NCI-H1092 (cell line): ENCODE data around the gene ASB13.
"Not testable (repeated sequence)": the region's sequence is repeated elsewhere in the genome, so short reads cannot be mapped to it uniquely, and the experiment has no call there.

ENCODE experiments used
- DNase-seq: peaks from one replicate; lab custom pipeline; 2025; lab: John Stamatoyannopoulos, UW

ASB13 gene

DNA sequence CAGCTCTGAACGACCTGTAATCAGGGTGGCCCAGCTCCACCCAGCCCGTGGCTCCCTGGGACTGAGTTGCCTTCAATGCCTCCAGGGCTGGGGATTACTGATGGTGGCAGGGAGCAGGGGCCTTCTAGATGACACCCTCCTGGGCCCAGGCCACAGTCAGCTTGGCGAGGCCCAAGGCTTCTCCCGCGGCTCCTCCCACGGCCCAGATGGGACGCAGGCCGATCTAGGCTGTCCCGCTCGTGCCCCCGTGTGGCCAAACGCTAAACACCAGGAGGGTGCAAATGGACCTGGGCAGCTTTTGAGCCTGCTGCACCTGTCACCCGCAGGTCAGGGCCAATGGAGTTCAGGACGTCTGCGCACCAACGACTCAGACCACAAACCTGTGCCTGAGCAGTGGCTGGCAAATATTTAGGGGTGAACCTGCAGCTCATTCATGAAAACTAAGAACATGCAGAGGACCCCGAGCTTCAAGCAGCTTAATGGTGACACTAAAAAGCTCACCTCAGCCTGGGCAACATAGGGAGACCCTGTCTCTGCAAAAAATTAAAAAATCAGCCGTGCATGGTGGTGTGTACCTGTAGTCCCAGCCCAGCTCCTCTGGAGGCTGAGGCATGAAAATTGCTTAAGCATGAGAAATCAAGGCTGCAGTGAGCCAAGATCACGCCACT is 43.2 kb downstream of the ASB13 start:
- DNase-seq: peak; percentile 48

DNA sequence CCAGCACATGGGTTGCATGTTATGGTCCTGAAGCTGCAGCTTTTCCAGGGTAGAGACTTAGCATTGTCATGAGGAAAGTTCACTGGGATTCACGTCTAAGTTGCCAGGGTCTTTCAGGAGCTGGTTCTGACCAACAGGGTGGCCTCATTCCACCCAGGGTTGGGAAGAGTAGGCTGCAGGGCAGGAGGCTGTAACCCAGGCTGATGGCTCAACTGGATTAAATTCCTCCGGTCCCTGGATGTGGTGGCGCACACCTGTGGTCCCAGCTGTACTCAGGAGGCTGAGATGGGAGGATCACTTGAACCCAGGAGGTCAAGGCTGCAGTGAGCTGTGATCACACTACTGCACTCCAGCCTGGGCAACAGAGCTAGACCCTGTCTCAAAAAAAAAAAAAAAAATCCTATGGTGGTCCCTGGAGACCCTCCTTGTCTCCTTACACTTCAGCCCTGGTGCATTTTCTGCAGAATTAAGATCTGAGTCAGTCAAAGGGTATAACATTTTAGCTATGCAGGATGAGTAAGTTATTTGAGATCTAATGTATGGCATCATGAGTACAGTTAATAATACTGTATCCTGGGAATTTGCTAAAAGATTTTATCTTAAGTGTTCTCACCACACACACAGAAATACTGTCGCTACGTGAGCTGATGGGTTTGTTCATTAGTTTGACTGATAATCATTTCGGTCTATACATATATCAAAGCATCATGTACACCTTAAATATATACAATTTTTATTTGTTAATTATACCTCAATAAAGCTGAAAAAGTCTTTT is 44.0 kb downstream of the ASB13 start:
- DNase-seq: no peak

DNA sequence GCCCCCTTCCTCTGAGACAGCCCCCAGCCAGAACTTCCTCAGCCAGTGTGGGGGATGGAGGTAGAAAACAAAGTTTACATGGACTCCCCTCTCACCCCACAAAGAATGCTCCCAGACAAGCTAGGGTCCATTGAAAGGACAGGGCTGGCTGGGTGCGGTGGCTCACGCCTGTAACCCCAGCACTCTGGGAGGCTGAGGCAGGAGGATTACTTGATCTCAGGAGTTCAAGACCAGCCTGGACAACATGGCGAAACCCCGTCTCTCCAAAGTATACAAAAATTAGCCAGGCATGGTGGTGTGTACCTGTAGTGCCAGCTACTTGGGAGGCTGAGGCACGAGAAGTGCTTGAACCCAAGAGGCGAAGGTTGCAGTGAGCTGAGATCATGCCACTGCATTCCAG is 45.0 kb downstream of the ASB13 start:
- not testable (repeated sequence) for DNase-seq

DNA sequence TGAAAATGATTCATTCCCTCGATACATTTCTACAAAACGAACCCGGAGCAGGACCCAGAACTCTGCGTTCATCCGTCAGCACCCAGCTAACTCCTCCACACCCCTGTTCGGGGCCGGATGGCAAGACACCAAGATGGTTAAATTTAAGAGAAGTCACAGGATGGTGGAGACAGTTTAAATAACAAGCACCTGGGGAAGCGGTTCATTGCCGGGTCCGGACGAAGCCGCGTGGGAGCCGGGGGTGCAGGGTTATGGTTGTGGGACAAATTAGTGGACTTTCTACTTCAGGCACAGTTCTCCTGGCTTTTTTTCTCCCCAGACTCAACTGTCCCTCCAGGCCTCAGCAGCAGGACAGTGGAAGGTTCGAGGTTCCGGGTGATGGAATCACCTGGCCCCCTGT is 45.4 kb downstream of the ASB13 start:
- DNase-seq: no peak

DNA sequence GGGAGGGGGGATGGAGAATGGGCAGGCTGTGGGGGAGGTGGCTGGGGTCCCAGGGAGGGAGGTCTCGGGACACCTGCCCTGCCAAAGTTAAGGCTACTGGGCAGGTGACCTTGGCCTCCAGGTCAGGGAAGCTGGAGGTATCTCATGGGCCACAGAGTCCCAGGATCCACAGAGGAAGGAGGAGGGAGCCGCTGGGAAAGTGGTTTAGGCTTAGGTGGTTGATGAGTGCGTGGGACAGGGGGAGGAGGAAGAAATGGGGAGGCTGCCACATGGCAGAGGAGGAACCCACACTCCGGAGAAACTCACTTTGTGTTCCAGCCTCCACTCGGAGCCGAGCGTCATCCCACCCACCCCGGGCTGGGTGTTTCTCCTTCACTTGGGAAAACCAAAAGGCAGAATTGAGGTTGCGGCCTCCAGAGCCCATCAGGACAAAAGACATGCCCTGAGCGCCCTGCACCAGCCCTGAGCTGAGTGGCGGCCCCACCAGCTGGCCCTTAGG is 46.1 kb downstream of the ASB13 start:
- DNase-seq: no peak

DNA sequence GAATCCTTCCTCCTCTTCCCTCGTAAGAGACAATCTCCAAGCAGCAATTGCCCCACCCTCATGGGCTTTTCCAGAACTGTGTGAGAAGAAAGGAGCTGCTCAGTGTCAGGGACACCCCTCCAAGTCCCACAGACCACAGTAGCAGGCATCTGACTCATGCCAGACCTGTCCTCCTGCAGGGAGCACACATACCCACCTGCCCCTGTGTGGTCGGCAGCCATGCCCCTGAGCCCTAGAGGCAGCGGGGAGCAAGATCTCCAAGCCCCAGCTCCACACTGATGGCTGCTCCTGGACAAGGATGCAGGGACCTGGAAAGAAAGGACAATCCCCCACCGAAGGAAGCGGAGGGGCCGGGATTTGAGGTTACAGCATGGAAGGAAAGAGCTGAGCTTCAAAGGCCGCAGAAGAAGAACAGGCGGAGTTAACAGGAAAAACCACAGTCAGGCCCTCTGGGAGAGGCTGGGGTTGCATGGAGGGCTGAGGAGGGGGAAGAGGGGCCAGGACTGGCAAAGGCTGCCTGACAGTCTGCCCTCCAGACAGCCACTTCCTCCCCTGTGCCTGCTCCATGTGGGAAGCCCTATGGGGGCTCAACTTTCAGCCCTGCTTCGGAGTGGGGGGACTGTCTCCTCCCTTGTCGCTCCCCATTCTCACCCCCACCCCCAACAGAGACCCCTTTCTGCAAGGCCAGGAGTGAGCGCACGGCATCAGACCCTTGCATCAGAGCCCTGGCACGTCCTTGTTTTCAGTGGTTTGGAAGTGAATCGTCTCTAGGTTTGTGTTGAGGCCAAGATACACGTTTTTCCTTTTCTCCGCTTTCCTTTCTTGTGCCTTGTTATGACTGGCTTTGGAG is 46.8 kb downstream of the ASB13 start:
- DNase-seq: no peak

DNA sequence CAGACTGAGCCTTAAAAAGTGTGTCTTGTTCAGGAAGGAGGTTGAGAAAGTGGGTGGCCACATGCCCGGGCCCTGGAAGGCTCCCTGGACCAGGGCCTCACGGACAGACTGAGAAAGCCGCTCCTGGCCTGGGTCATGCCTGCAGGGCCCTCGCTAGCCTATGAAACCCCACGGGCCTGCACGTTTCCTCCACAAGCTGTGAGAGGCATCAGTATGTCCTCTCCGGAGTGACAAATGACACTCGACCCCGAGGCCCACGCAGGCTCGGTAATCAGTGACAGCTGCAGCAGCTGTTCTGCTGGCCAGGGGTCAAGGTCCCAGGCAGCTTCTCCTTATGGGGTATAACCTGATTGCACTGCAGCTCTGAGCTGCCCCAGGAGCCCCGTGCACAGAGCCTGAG is 47.6 kb downstream of the ASB13 start:
- no peak for DNase-seq

DNA sequence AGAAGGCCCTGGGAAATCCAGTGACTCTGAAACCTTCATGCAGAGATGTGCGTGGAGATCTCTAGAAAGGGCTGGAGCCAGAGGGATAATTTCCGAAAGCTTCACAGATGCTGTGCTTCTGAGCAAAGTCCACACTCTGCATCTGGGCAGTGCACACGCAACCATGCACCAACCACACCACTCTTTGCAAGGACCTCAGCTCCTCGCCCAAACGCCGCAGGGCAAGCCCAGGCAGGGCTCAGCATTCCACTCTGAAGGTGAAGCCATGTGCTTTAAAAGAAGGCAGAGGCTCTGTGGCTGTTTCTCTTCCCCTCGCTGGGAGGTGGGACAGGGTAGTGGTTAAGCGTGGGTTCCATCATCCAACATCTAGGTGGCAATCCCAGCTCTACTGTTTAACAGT is 48.4 kb downstream of the ASB13 start:
- DNase-seq: no peak

DNA sequence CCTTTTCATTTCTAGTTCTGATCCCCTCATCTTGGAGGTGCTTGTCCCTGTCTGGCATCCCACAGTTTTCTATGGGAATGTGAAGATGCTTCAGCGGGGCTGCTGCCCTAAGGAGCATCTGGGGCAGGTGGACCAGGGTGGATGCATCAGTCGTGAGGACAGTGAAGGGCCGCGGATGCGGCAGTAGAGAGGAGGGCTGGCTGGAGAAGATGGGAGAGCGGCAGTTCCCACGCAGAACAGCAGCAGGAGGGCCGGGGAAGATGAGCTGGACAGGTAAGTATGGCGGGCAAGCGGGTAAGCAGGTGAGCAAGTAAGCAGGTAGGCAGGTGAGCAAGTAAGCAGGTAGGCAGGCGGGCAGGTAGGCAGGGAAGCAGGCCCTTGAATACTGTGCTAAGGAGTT is 48.9 kb downstream of the ASB13 start:
- no peak for DNase-seq

DNA sequence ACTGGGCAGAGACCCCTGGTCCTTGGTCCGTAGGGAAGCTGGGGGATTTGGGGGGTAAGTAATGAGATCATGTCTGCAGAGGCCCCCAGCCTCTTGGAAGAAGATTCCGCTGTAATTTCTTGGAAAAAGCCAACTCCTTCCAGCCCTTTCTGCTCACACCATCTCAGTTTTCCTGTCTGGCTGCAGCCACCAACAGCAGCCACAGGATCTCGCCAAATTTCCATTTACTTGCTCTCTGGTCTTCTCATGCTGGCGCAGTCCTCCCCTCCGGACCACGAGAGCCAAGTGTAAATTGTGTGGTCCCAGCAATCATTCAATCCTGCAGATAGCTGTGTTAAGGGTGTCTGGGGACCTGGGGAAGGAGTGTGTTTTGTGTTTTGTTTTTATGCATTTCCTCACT is 49.6 kb downstream of the ASB13 start:
- no peak for DNase-seq

DNA sequence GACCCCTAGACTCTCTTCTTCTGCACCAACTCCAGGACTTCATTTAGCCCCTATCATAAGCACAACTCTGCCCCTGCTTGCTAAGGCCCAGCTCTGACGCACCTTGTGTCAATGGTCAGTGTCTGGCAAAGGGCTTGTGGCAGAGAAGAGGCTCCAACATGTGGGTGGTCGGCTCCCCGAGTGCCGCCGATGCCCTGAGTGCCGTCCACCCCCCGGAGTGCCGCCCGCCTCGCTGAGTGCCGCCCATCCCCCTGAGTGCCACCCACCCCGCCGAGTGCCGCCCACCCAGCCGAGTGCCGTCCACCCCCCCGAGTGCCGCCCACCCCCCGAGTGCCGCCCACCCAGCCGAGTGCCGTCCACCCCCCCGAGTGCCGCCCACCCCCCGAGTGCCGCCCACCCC is 50.3 kb downstream of the ASB13 start:
- DNase-seq: no peak

DNA sequence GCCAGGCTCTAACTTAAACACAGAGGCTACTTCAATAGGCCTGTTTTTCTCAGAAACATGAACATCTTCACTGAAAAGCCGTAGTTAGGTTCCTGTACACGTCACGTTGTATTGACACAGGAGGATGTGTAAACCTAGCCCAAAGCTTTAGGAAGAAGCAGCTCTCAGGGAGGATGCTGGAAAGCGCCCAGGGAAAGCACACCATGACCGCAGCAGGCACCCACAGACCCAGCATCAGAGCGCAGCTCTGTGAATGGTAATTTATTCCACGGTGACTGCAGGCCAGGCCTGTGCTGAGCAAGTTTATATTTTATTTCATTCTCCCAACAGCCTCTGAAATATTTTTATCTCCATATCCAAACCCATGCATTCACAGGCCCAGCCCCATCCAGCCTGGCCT is 51.1 kb downstream of the ASB13 start:
- no peak for DNase-seq

DNA sequence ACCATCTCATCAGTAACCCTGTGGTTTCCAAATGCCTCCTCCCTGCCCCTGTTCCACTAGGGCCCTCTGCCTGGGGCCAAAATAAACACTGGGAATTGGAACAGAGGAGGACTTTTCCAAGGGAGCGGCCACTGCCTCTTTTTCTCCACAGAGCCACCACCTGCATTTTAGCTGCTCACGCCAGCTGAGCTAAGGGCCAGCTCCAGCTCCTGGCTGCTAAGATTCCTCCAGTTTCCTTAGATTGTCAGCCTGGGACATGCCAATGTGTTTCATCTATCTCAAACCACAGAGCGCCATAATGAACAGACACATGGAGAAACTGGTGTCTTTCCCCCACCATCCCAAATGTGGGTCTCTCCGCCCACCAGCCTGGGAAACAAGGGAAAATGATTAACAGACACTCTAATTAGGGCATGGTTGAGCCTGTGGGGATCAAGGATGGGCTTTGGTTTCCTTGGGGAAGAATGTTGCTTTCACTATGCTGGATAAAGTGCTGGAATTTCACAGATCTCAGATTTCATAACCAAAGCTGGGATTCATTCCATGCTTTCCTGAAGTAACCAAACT is 52.2 kb downstream of the ASB13 start:
- no peak for DNase-seq

DNA sequence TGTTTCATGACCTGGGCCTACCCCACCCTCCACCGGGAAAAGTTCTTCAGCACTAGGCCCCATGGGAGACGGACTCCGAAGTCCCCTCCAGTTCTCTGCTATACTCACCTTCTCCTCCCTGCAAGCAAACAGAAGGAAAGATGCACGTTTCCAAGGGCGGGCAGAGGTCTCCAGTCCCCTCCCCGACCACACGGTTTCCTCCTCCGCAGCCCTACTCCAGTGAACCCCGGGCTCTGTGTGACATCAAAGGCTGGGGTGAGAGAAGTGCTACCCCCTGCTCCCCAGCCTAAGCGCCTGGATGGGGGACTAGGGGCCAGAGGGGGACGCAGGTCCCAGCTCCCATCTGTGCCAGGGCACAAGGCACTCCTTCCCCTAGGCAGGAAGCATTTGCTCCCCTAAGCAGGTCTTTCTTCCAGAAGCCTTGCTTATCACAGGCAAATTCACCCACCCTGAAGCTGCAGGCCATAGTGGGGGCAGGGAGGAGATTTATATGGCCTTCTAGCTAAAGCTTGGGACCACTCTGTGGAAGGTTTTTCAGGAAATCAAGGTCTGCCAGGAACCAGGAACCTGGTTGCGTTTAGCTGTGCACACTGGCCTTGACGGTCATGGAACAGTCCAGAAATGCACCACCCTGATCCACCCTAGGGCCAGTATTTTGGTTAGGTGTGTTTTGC is 52.8 kb downstream of the ASB13 start:
- DNase-seq: no peak

DNA sequence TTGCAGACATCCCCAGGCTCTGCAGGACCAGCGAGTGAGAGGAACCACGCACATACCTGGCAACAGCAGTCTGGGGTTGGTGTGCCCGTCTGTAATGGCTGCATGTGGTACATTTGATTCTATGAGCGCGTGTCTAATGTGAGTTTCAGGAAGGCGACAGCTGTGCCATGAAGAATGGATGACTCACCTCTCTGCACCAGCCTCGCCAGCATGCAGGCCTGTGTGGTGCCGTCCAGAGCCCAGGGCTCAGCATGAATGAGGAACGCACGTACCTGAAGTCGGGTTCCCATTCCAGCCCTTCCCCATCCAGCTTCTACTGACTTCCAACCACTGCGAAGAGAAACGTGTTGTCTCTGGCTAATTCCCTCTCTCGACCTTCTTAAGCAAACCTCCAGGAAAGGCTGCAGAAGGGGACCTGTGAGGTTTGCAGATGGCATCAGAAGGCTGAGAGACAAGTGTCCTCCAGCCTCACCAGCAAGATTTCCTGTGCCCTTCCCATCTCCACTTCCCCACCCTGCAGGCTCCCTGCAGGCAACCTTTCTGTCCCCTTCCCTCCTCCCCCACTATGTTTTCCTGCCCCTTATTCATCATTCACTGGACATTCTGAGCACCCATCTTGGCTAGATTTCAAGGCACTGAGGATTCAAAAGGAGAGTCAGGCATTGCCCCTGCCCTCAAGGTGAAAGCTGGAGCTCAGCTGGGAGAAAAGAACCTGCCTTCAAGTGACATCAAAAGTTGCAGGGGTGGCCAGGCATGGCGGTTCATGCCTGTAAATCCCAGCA is 54.3 kb downstream of the ASB13 start:
- DNase-seq: no peak

DNA sequence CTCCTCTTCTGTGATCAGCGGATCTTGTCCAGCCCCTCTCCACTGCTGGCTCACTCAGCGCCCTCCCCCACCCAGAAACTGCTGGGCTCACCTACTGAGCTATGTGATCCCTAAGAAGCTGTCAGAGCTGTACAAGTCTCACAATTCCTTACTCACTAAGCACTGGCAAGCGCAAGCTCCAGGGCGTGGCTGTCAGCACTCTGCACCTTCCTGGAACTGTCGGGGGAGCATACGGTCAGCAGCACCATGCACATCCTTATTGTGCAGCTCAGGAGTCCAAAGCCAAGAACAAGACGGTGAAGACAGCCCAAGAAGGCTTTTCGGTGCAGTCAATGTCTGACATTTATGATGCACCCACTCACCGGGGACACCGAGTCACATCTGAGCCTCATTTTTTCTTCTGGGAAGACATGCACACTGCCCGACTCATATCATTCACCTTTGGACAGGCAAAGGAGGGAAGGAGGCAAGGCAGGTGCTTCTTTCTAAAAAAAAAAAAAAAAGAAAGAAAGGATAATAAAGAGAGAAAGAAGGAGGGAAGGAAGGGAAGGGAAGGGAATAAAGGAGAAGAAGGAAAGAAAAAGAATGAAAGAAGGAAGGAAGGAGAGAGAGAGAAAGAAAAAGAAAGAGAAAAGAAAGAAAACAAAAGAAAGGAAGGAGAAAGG is 56.3 kb downstream of the ASB13 start:
- DNase-seq: no peak

DNA sequence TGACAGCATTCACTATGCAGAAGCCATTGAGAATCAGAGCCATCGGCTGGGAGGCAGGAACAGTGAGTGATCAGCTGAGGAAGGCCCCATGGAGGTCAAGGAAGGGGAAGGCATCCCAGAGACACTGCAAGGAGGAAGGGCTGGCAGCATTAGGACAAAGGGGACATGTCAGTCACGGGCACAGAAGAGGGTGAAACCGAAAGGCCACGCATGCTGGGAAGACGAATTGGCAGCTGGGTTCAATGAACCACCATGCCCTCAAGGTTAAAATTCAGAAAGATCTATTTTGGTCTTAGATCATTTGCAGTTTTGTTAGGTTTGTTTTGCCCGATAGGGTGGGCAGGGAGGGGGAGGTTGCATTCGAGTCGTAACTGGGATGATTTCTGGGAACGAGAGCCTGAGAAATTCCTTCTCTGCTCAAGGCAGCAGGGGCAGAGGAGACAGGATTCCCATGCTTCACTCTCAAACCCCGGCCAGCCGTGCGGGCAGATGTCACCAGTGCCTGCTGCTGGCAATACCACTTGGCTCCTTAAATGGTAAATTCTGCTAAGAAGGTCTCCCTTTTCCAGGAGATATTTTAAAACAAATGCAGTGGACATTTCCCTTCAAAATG is 57.7 kb downstream of the ASB13 start:
- DNase-seq: no peak

DNA sequence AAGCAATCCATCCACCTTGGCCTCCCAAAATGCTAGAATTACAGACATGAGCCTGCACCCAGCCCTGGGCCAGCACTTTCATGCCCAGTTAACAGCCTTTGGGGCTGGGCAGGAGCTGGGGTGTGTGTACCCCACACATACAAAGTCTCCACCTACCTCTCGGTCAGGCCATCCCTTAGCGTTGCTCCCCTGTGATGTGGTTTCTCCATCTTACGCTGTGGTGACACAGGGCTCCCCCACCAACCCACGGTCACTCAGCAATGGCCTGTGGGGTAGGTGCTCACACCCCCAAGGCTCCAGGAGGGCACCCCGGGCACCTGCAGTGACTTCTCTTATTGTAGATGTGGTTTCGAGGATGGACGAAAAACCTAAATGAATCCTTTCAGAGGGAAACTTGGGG is 58.8 kb downstream of the ASB13 start:
- no peak for DNase-seq

DNA sequence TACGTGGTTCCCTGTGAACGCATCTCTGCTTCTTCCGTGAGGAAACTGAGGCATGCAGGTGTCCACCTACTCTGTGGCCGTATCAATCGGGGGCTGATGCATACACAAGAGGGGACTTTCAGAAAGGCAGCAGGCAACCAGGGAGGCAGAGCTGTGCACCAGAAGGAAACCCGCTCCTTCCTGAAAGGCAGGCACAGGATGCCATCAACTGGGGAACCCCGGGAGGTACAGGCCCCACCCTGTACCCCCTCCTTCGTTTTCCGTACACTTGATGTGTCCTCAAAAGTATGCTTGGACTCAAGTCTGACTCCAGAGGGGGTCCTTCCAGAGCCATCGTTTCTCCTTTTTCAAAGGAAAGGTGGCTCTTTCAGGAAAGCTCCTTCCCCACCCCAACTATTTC is 59.5 kb downstream of the ASB13 start:
- no peak for DNase-seq

DNA sequence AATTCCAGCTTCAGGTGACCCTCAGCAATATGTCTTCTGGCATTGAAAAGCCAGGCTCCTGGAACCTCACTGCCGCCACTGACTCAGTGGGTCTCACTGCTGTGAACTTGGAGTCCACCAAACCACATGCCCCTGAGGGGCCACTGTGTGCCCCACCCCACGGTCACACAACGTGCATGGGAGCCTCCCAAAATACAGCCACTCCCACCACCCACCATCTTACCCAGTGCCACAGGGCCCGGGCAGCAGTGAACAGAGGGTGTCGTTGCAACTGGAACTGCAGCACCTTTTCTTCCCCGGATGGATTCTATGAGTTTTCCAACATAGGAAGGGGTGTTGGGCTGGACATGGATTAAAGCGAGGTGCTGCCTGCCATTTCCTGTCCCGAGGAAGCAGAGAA is 60.1 kb downstream of the ASB13 start:
- no peak for DNase-seq
